GM20000 (cell line): Measurements from ENCODE around the gene LIPG.
"Not testable (repeated sequence)": the region's sequence is repeated elsewhere in the genome, so short reads cannot be mapped to it uniquely, and the experiment has no call there.

Source experiments
- DNase-seq: peaks from one replicate; pipeline ENCODE4 v3.0.0; 2012; ENCODE audit warnings: low spot score
- TF ChIP-seq, protein P1 (sequence below): IDR thresholded peaks from 2 replicates; pipeline ENCODE4 v1.5.1; 2012; ENCODE audit warnings: mild to moderate bottlenecking, control low read depth; ENCODE audit errors: extremely low read depth, missing control alignments

LIPG gene

DNA sequence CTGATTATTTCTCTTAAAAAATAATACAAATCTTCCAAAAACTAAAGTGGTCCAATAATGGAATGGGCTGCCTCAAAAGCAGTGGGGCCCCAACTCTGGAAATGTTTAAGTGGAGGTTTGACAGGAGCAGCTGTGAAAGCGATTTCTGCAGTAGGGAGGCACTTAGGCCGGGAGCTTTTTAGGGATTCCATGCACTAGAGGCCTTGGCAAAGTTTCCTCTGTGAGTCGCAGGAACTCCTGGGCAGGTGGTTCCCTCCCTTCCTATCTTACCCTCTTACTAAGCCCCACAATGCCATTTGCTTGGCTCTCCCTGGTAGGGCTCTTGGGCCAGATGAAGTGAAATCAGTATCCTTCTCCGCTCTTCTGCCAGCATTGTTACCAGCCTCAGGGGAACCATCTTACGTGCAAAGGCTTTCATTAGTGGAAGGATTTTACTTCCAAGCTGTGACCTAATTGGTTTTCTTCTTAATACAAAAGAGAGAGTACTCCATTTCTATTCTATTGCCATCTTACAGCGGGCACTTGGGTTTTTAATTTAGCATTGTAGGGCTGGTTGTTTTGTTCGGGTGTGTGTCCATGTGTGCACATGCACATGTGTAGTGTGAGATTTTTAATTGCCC, 40.5 kb upstream of the LIPG start:
- DNase-seq: no peak
- TF ChIP-seq, protein P1, sequence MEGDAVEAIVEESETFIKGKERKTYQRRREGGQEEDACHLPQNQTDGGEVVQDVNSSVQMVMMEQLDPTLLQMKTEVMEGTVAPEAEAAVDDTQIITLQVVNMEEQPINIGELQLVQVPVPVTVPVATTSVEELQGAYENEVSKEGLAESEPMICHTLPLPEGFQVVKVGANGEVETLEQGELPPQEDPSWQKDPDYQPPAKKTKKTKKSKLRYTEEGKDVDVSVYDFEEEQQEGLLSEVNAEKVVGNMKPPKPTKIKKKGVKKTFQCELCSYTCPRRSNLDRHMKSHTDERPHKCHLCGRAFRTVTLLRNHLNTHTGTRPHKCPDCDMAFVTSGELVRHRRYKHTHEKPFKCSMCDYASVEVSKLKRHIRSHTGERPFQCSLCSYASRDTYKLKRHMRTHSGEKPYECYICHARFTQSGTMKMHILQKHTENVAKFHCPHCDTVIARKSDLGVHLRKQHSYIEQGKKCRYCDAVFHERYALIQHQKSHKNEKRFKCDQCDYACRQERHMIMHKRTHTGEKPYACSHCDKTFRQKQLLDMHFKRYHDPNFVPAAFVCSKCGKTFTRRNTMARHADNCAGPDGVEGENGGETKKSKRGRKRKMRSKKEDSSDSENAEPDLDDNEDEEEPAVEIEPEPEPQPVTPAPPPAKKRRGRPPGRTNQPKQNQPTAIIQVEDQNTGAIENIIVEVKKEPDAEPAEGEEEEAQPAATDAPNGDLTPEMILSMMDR: no peak

DNA sequence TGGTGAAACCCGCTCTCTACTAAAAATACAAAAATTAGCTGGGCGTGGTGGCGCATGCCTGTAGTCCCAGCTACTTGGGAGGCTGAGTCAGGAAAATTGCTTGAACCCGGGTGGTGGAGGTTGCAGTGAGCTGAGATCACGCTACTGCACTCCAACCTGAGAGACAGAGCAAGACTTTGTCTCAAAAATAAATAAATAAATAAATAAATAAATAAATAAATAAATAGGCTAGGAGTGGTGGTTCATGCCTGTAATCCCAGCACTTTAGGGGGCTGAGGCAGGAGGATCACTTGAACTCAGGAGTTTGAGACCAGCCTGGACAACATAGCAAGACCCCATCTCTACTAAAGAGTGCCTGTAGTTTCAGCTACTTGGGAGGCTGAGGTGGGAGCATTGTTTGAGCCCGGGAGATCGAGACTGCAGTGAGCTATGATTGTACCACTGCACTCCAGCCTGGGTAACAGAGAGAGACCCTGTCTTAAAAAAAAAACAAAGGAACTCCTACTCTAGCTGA, 38.2 kb upstream of the LIPG start:
- DNase-seq: not testable (repeated sequence)

DNA sequence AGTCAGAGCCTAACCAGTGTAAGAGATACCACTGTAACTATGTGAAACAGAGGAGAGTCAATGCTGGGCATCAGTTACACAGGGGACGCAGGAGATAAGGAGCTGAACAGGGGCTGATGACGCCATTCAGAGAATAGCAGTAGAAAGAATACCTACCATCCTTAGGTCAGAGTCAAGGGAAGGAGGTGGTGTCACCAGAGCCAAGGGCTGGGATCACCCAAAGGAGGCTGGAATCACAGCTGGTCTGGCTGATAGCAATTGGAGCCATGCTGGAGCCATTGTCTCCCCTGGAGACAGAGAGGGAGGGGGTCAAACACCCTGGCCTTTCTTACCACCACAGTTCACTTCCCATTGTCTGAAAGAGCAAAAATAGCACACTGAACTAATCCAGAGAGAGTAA, 37.5 kb upstream of the LIPG start:
- DNase-seq: no peak
- TF ChIP-seq, protein P1: no peak

DNA sequence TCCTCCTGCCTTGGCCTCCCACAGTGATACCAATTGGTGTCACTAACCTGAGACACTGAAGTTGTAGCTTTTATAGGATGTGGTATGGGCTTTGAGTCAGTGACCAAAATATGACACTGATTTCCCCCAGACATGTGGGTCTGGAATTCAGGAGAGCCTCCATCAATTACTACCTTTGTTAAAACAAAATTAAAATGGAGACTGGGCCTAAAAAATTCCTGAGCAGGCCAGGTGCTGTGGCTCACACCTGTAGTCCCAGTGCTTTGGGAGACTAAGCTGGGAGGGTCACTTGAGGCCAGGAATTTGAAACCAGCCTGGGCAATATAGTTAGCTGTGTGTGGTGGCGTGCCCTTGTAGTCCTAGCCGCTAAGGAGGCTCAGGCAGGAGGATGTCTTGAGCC, 36.9 kb upstream of the LIPG start:
- no peak for DNase-seq
- TF ChIP-seq, protein P1: no peak

DNA sequence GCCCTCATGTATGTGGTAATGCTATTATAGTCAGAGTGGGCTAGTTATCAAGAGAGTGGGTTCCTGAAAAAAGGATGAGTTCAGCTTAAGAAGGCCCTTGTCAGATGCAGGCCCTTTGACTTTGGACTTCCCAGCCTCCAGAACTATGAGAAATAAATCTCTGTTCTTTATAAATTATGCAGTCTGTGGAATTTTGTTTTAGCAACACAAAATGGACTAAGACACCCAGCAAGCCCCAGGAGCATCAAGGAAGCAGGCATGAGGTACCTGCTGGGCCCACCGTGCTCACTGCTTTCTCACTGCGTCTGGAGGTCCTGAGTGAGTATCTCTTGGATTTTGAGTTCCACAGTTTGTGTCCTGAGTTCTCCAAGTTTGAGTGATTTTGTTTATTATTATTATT, 35.9 kb upstream of the LIPG start:
- TF ChIP-seq, protein P1: no peak

DNA sequence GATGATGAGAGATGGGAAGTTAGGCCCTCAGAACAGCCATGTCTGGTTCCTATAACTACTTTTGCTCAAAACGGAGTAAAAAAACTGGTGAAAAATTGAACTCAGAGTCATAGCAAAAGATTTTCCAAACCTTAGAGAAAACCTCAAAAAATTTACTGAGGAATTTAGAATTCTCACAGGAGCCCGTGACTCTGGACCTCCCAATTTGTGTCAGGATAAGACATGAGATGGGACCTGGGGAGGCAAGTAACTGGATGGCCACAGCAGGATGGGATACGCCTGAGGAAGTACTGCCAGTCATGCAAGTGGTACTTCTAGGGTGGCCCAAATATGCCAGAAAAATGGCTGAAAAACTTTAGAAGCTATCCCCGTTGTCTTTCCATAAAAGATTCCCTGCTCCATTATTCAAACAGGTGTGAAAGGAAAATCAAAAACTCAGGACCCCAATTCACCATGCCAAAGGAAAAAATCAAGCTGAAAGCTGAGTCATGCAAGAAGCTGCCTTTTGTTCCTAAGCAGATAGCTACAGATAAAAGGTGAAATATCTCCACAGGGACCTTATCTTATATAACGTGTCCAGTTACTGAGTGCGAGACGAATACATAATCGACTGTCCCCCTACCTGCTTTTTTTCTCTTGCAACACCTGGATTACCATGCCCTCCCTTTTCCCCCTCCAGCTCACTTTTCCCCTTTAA, 34.1 kb upstream of the LIPG start:
- DNase-seq: no peak
- TF ChIP-seq, protein P1: no peak

More for the DNA sequence above, 35.9 kb upstream of the LIPG start:
- DNase-seq: no peak

DNA sequence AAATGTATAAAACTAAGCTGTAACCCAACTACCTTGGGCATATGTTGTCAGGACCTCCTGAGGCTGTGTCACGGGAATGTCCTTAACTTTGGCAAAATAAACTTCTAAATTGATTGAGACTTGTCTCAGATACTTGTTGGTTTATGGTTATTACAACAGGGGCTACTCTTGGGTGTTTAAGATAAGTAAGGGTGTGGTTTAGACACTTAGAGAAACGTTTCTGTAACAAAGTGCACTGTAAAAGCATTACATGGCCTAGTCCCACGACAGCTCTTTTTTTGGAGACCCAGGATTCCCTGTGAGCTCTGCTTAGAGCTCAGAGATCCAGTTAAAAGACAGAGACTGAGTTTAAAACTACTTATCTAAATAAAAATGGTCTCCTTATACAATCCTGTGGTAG, 32.3 kb upstream of the LIPG start:
- TF ChIP-seq, protein P1: no peak
- DNase-seq: no peak
